GM19239 (cell line): ENCODE measurements around the gene CCDC126.
"Not testable (repeated sequence)": the region's sequence is repeated elsewhere in the genome, so short reads cannot be mapped to it uniquely, and the experiment has no call there.

Experiments
- DNase-seq: peaks from one replicate; pipeline ENCODE4 v3.0.0; 2011; ENCODE audit warnings: low spot score; ENCODE audit not compliant: insufficient read length
- FAIRE-seq: peaks from 2 replicates; lab custom pipeline; 2011; peaks lifted over from hg19 to GRCh38; lab: Jason Lieb, UNC

Gene CCDC126, protein sequence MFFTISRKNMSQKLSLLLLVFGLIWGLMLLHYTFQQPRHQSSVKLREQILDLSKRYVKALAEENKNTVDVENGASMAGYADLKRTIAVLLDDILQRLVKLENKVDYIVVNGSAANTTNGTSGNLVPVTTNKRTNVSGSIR

DNA sequence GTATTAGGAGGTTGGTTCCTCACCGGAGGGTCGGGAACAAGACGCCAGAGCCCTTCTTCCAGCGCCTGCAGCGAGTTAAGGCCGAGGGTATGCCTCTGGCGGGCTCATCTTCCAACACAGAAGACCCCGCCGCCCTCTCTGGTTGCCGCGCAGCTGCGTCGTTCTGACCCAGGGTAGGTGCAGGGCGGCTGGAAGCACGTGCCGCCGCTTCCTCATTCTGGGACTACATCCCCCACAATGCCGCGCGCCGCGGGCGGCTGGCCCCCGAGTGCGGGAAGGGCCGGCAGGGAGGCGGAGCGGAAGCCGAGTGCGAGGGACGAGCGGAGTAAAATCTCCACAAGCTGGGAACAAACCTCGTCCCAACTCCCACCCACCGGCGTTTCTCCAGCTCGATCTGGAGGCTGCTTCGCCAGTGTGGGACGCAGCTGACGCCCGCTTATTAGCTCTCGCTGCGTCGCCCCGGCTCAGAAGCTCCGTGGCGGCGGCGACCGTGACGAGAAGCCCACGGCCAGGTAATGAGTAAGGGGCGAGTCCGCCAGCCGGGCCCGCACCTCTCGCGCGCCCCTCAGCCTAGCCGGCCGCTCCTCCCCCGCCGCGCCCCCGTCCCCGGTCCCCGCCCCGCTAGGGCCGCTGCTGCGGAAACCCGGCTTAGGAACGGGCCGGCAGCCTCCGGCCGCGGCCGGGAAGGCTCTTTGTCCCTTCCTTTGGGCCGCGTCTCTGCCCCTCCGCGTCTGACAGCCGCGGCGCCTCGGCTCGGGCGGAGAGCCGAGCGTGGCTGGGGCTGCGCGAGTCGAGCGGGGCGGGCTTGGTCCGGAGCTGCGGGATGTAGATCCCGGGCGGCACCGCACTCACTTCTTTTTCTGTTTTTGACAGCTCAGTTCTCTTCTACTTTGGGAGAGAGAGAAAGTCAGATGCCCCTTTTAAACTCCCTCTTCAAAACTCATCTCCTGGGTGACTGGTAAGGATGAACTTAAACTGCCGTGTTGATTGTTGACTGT lies at the start of gene CCDC126:
Gene CCDC126 (plus strand): TSS at position 289 of the 998 bp plus-strand sequence. CDS start 13,934 bp downstream, outside the sequence.
- peak; percentile 79 for DNase-seq
- FAIRE-seq = peak; percentile 84

DNA sequence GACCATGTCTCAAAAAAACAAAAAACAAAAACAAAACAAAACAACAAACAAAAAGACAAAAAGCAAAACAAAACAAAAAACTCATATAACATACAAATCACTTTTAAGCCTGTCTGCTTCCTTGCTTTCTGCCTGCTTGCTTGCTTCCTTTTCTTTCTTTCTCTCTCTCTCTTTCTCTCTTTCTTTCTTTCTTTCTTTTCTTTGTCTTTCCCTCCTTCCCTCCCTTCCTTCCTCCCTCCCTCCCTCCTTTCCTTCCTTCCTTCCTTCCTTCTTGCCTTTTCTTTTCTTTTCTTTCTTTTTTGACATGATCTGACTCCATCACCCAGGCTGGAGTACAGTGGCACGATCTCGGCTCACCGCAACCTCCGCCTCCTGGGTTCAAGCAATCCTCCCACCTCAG lies 49.5 kb upstream of the CCDC126 start:
- no peak for FAIRE-seq

DNA sequence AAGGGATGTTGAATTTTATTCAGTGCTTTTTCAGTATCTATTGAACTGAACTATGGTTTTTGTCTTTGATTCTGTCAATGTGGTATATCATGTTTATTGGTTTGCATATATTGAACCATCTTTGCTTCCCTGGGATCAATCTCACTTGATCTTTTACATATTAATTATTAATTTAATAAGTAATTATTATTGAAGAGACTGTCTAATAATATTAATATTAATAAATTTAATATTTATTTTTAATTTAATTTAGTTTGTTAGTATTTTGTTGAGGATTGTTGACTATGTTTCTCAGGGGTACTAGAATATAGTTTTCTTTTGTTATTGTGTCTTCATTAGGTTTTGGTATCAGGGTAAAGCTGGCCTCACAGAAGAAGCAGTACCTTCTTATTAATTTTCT lies 38.9 kb upstream of the CCDC126 start:
- DNase-seq (no peak), FAIRE-seq (no peak)

More for the DNA sequence above, 49.5 kb upstream of the CCDC126 start:
- DNase-seq = no peak

DNA sequence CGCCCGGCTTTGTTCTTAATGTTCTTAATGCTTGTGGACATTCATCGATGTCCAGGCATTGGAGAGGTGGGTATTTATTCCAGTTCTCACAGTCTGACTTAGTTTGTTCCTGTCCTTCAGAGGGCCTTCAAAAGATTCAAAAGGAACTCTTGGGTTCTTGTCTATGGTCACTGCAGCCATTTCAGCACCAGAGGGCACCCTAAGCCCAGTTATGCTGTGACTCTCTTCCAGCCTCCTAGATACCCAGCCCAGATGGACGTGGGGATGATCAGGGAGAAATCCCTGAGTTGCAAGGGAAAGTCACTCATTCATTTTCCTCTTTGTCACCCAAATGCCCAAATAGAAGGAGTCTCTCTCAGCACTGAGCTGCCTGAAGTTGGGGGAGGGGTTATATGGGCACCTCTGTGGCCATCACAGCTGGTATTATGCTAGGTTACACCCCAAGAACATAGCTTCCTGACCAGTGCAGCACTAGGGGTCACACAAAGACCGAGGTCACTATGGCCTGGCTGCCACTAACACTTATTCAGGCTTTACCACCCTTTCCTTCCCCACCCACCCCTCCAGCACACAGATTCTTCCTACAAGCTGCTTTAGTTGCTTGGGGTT lies 26.5 kb upstream of the CCDC126 start:
- DNase-seq (peak; percentile 68), FAIRE-seq (peak; percentile 97)

DNA sequence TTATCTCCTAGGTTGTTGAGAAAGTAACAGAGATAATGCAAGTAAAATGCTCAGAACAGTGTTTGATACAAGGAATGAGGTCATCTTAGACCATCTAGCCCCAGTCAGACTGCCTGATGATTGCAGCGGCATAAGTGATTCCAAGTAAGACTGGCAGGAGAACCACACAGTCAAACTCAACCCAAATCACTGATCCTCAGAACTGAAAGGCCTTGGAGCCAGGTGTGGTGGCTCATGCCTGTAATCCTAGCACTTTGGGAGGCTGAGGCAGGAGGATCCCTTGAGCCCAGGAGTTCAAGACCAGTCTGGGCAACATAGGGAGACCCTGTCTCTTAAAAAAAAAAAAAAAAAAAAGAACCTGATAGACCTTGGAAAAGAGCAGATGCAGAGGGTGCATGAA lies 15.2 kb upstream of the CCDC126 start:
- not testable (repeated sequence) for DNase-seq, FAIRE-seq

DNA sequence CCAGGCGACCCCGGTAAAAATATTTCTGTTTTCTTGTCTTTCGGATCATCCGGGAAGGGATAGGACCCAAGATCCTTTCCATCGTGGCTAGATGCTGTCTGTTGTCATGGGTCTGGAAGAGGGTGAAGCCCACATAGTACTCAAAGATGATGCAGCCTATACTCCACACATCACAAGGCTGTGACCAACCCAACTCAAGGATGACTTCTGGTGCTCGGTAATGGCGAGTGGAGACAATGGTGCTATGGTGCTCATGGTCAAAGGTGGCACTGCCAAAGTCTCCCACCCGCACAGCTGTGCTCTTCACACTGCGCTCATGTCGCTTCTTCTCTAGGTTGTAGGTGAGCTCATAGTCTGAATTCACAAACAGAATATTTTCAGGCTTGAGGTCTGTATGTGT lies 11.9 kb upstream of the CCDC126 start:
- FAIRE-seq, DNase-seq: not testable (repeated sequence)

DNA sequence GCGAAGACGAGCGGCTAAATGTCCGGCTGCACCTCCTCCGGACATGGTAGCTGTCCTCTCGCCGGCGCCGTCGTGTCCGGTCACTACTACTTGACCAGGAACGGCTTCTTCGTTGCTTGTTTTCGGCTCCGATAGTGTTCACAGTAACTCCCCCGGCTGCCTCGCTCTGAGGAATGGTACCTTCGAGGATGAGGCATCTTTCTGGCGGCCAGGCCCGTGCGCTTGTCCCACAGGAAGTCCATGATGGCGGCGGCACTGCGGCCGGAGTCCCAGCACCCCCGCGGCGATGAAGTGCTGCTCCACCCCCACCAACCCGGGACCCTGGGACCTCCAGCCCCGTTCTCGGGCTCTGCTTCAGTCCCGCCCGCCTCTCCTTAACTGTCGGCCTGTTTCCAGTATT lies 11.0 kb upstream of the CCDC126 start:
- DNase-seq (no peak), FAIRE-seq (no peak)

DNA sequence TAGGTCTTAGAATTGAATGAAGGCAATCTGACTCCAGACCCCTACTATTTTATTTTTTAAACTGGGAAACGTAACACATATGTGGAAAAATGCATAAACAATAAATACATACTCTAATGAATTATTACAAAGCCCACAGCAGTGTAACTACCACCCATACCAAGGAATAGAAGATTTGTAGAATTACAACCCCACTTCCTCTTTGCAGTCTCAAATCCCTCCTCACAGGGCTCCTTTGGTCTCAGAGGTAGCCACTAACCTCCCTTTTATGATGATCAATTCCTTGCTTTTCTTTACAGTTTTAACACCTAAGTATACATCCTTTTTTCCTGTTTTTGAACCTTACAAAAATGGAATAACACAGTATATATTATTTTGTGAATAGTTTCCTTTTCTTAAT lies 6.7 kb upstream of the CCDC126 start:
- DNase-seq (no peak), FAIRE-seq (no peak)

DNA sequence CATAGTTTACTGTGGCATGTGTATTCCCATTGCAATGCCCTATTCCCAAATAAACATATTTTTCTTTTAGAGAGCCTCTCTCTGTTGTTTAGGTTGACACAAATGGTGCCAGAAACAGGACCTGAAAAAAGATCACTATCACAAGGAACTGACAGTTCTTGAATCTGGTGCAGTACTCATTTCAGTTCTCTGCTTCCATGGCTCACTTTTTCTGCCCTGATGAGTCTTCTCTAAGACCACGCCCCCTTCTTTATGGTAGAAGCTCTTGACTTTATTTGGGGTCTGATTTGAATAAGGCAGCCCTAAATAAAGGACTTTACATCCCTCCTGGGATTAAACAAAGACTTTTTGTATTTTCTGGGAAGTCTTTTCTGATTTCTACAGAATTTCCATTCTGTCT lies 3.5 kb upstream of the CCDC126 start:
- FAIRE-seq (peak; percentile 14), DNase-seq (no peak)

DNA sequence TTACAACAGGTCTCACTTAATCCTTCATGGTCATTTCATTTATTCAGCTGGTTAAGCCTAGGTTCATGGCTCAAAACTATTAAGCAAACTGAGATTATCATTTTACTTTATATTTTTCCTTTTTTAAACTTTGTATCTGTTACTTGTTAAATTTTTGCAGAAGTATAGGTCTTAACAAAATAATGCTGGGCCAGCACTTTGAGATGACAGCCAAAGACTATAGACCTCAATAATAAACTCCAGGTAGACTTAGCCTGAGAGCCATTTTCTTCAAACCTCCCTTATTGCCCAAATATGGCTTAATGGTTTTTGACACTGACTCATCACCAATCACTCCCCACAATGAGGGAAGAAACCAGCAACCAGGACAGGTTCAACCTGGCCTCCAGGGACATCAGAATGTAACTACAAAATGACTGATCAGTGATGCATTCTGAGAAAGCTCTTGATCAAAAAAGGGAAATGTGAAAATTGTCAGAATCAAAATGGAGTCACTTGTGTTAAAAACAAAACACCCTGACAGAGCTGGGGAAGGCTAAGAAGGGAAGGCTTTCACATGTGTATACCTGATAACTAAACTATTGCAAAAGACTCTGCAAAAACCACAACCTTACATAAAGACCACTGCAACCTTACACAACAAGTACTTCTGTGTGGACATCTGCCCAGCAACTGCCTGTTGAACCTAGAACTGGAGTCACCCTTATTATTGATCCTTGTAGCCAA lies 2.1 kb upstream of the CCDC126 start:
- FAIRE-seq = peak; percentile 94
- peak; percentile 39 for DNase-seq

DNA sequence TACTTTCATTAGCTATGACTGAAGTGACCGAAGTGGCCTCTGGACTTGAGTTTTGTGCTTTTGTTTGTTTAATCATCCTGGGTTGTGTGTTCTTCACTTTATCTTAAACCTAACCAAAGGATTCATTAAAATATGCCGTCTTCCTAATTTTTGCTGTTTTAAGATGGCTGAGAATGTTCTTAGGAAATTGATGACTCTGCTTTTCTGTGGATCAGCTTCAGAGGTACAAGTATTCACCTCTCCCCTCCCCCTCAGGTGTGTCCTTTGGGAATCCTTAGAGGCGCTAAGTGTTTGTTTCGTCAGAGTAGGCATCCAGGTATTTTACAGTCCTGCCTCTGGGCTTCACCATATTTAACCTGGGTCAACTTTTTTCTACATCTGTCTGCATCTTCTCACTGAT lies 1.1 kb downstream of the CCDC126 start:
- DNase-seq (no peak), FAIRE-seq (no peak)

DNA sequence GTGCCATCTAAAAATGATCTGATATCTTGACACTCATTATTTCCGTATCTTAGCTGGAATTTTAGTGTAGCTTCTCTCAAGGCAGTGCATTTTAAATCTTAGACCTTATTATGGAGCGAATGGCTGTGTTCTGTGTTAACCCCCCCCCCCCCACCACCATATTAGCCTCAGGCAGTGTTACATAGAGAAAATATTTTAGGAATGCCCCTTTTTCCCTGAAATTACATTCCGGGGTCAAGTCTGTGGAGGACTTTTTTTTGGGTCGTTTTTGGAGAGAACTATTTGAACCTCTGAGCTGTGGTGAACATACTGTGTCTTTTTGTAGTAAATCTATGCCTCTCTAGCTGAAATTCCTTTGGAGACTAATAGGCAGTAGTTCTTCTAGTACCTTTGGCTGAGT lies 3.1 kb downstream of the CCDC126 start:
- DNase-seq = no peak
- no peak for FAIRE-seq

DNA sequence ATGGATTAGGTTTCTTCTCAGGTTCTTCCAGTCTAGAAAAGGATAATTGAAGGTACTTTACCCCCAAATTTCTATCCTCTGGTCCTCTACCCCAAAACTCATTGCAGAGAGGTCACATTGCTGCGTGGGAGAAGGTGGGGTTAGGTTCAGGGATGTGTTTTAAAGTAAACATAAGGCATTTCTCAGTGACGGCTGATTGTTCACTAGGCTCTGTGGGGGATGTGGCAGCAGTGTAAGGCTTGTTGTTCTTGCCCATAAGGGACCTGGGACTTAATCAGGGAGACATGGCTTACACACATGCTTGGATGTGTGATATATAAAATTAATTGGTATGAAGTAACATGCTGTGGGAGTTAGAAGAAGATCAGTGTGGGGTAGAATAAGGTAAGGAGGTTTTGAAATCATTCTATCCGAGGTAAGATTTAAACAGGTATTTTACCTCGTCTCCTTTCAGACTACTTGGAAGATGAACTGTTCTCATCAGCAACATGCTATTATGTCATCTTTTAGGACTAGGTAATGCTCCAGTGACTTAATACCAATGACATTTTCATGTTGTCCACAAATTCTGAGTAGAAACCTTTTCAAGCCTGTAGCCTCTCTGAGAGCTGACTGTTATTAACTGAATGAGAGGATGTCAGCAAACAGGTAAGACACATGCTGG lies 6.6 kb downstream of the CCDC126 start:
- DNase-seq = no peak
- FAIRE-seq = no peak

DNA sequence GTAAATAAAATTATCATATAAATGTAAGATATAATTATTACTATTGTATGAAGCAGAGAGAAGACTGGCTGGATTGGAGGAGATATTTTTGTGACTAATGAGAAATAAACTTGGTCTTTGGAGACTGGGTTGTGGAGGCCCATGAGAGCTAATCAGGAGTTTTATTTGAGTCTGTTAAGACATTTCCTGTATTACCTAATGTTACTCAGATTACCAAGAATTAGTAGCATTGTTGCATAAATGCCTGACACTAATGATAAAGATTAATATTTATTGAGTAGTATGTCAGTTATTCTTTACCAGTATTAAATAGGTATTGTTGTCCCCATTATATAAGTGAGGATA lies 7.1 kb downstream of the CCDC126 start:
- DNase-seq (no peak), FAIRE-seq (no peak)

DNA sequence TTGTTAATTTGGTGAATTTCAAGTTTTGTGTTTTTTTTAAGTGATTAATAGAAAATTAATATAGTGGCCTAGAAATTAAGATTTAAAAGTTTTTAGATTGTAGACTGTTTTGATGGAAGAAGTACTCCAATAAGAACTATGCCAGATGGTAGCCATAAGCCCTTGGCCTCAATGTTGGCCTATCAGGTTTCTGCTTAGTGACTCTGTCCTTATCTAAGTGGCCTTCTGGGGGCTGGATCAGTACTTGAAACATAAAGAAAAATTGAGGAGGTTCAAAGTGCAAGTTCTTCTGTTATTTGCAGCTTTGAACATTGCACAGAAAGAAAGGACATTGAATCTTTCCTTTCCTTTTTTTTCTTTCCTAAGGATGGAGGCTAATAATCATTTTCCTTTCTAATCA lies 9.9 kb downstream of the CCDC126 start:
- FAIRE-seq = no peak
- DNase-seq = no peak

DNA sequence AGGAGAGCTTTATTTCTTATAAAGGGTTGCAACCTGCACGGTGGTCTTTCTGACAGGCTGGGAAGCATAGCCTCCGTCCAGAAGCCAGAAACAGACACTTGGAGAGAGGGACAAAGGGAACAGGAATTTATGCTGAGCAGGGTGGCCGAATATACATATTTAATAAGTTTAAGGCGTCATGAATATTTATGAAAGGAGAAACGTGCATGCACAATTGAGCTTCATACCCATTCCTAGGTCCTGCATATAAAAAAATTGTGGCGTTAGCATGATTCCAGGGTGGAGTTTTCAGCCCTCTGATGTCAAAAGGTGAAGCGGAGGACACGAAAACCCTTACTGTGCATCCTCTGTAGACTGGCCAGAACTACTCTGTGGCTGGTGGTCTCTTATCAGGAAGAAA lies 10.7 kb downstream of the CCDC126 start:
- FAIRE-seq = no peak
- DNase-seq = no peak

DNA sequence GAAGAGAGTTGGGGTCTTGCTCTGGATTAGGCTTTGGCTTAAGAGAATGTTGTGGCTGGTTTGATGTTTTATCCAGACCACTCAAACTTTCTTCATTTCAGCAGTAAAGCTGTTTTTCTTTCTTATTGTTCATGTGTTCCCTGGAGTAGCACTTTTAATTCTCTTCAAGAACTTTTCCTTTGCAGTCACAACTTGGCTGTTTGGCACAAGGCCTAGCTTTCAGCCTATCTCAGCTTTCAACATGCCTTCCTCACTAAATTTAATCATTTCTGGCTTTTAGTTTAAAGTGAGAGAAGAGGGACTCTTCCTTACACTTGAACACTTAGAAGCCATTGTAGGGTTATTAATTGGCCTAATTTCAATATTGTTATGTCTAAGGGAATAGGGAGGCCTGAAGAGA lies 18.1 kb downstream of the CCDC126 start:
- no peak for DNase-seq
- no peak for FAIRE-seq

DNA sequence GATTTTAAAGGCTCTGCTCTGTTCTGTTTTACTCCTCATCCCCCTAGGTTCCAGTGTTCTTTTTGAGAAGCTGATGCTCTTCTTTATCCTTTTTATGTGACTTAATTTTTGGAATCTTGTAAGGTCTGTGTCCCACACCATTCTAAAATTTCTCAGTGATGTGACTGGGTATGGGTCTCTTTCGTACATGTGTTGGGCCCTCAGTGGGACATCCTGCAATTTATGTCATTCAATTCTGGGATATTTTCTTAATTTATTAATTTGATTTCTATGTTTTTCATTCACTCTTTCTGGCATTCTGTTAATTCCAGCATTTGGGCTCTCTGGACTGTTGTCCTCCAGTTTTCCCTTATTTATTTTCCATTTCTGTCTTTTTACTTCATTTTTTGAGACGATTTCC lies 19.4 kb downstream of the CCDC126 start:
- no peak for FAIRE-seq
- DNase-seq = no peak

DNA sequence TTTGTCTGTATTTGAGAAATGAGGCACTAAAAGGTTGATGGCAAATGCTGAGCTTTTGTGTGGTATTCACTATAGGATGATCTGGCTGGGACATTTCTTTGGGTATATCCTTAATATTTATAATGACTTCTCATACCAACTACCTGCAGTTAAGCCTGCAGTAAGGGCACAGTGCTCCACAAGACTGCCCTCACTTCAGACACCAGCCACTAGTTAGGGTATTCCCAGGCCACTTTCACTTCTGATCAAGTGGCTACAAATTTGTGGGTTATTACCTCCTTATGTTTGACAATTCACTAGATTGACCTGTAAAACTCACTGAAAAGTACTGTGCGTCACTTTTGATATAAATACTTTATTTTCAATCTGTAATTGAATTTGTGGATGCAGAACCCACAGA lies 20.3 kb downstream of the CCDC126 start:
- no peak for FAIRE-seq
- DNase-seq = no peak

DNA sequence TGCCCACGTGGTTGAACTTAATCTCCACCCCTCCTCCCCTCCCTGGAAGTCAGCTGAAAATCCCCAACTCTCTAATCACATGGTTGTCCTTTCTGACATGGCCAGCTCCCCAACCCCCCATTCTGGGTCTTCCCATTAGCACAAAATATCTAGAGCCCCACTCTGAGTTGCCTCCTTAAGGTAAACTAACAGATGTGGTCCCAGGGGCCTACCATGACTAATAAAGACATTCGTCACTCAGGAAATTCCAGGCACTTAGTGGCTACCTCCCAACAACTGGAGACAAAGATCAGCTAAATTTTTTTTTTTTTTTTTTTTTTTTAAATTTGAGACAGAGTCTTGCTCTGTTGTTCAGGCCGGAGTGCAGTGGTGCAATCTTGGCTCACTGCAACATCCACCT lies 21.1 kb downstream of the CCDC126 start:
- FAIRE-seq (no peak), DNase-seq (no peak)
